K562 (cell line): ENCODE measurements around the gene ACADVL. TPM values are rescaled to one million over a fixed set of nuclear protein-coding genes. Genes with fewer than 3 reads are reported as not detected.

ENCODE experiments used
- AFF1 ChIP-seq, 2 experiments: fragments of 450-650 bp; IDR thresholded peaks; 2 replicates each; pipeline ENCODE4 v1.6.1; 2018; ENCODE audit warnings: mild to moderate bottlenecking in 2 of 2, low read depth in 1 of 2; ENCODE audit not compliant: partially characterized antibody in 2 of 2
- ESRRA ChIP-seq: fragments of 450-650 bp; IDR thresholded peaks from 2 replicates; pipeline ENCODE4 v1.6.1; 2014; ENCODE audit warnings: low read depth, mild to moderate bottlenecking, moderate library complexity, borderline replicate concordance
- FOXJ3 ChIP-seq: sonication (generic); formaldehyde crosslinking; IDR thresholded peaks from 2 replicates; pipeline ENCODE4 v1.4.0; 2020; ENCODE audit warnings: mild to moderate bottlenecking, missing genetic modification reagents
- FOXP1 ChIP-seq: sonication (generic); formaldehyde crosslinking; IDR thresholded peaks from 2 replicates; pipeline ENCODE4 v1.8.0; 2022; ENCODE audit warnings: mild to moderate bottlenecking, missing genetic modification reagents
- MTF1 ChIP-seq: fragments of 250-450 bp; sonication (Bioruptor Pico); IDR thresholded peaks from 2 replicates; pipeline ENCODE4 v1.9.0; 2021; ENCODE audit warnings: moderate library complexity, mild to moderate bottlenecking, inconsistent platforms, borderline replicate concordance
- NBN ChIP-seq: fragments of 450-650 bp; IDR thresholded peaks from 2 replicates; pipeline ENCODE4 v1.6.1; 2016; ENCODE audit warnings: low read depth, mild to moderate bottlenecking
- NR4A1 ChIP-seq, 2 experiments: fragments of 250-450 bp in 1 of 2; fragments of 450-650 bp in 1 of 2; sonication (Bioruptor Pico) in 1 of 2; IDR thresholded peaks; 2 replicates each; pipeline versions ENCODE4 v1.4.0 to v1.6.1; 2016 to 2020; ENCODE audit warnings: mild to moderate bottlenecking in 2 of 2, missing compliant biosample characterization in 1 of 2, missing genetic modification characterization in 1 of 2, moderate library complexity in 1 of 2
- PATZ1 ChIP-seq: fragments of 250-450 bp; sonication (Bioruptor Pico); IDR thresholded peaks from 2 replicates; pipeline ENCODE4 v1.5.0; 2020; ENCODE audit warnings: mild to moderate bottlenecking, borderline replicate concordance
- PTBP1 ChIP-seq: fragments of 200-400 bp; formaldehyde crosslinking; IDR thresholded peaks from 2 replicates; pipeline ENCODE4 v1.6.1; 2017; ENCODE audit warnings: low read depth, low read length
- SMARCA4 ChIP-seq: fragments of 450-650 bp; IDR thresholded peaks from 2 replicates; pipeline ENCODE4 v1.6.1; 2016
- WHSC1 ChIP-seq: IDR thresholded peaks from one replicate; pipeline ENCODE4 v1.6.1; 2012; ENCODE audit warnings: low read length, control low read depth, inconsistent platforms
- XRCC4 ChIP-seq: IDR thresholded peaks from one replicate; pipeline ENCODE4 v1.6.1; 2011; ENCODE audit not compliant: insufficient read depth, insufficient read length; ENCODE audit errors: extremely low read depth
- ZBTB8A ChIP-seq: fragments of 450-650 bp; IDR thresholded peaks from 2 replicates; pipeline ENCODE4 v1.6.1; 2018; ENCODE audit warnings: mild to moderate bottlenecking, moderate library complexity; ENCODE audit not compliant: partially characterized antibody
- ZKSCAN3 ChIP-seq: fragments of 250-450 bp; sonication (Bioruptor Pico); IDR thresholded peaks from 2 replicates; pipeline ENCODE4 v1.4.0; 2020
- ZNF408 ChIP-seq: fragments of 250-450 bp; sonication (Bioruptor Pico); IDR thresholded peaks from 2 replicates; pipeline ENCODE4 v1.4.0; 2020; ENCODE audit warnings: low read depth, mild to moderate bottlenecking, moderate library complexity
- polyA plus RNA-seq, 8 experiments: library from polyadenylated mRNA; depleted of rRNA in 4 of 8; stranded (reverse) in 5 of 8; unstranded in 3 of 8; fragments of >200 nt; fragmentation: Nextera tagmentation in 2 of 8; fragmentation: Illumina TruSeq in 1 of 8; extraction: Ambion mirVana in 2 of 8; extraction: Trizol in 1 of 8; gene quantifications; 2 replicates each; pipeline versions ENCODE4 v1.2.1 to v1.2.3, GENCODE V29; 2011 to 2014; ENCODE audit warnings: inconsistent platforms in 1 of 8, missing spikeins in 1 of 8
- total RNA-seq, 7 experiments: library from RNA; depleted of rRNA in 6 of 7; stranded (reverse); fragments of >200 nt in 6 of 7; fragmentation: Illumina TruSeq in 2 of 7; extraction: Trizol in 2 of 7; gene quantifications; 2 replicates each; pipeline versions ENCODE4 v1.2.1 to v1.2.3, GENCODE V29; 2011 to 2021; ENCODE audit warnings: low replicate concordance in 1 of 7

ACADVL gene
- total and polyA plus RNA-seq, 9 of the 15 experiments (the other 6 are each of a cell fraction or from before 2014, with no cell fraction given) = 25.5 to 449 (median 214) TPM

GRCh38 chr17:7242717-7243452 is 23.1 kb downstream of the ACADVL start (continued):
- TF ChIP-seq FOXP1 = no peak
- TF ChIP-seq ZKSCAN3 (CRISPR knock-in tag) = no peak
- TF ChIP-seq XRCC4 = no peak
- no peak for TF ChIP-seq PTBP1
- no peak for TF ChIP-seq MTF1 (CRISPR knock-in tag)
- TF ChIP-seq PATZ1 = no peak
- TF ChIP-seq NR4A1 (CRISPR knock-in tag; IDR thresholded peaks at IDR 0.05) = no peak
- TF ChIP-seq NR4A1 (tag; IDR thresholded peaks at IDR 0.05) = no peak
- no peak for TF ChIP-seq SMARCA4
- no peak for TF ChIP-seq ZBTB8A
- no peak for TF ChIP-seq FOXJ3 (CRISPR knock-in tag)
- TF ChIP-seq ESRRA = peak; percentile 12; the same call in 1 of the 2 replicates
- TF ChIP-seq WHSC1 = no peak
- TF ChIP-seq AFF1 (IDR thresholded peaks at IDR 0.05; ENCODE audit: low read depth in 1 of 2, partially characterized antibody in 2 of 2) = peak in 1 of 2 experiments; percentile 85
- TF ChIP-seq ZNF408 (CRISPR knock-in tag) = no peak
- TF ChIP-seq NBN = 0 out of 2 replicates have a peak, but pooled peaks have one; percentile 22
